Measurements from ENCODE around the gene LIPC. TPM values are rescaled to one million over a fixed set of nuclear protein-coding genes. Genes with fewer than 3 reads are reported as not detected.

LIPC gene
- total RNA-seq, 1 experiment from 2014 or later: 1.2 TPM

- peaks cover 28% of the 10 kb centered on the region for H3K4me1 ChIP-seq
- H3K4me3 ChIP-seq: no peak overlapping the region
- no peaks in the 10 kb centered on the region for H3K9me3 ChIP-seq (replicated peaks)
- H3K27me3 ChIP-seq: no peaks in the 10 kb centered on the region
- H3K27ac ChIP-seq: no peak overlapping the region
- no peak for DNase-seq
- no peaks in the 10 kb centered on the region for H3K36me3 ChIP-seq
These were observed 4.8 kb downstream of the LIPC start for GRCh38 chr15:58436552-58436951.

- no peaks in the 10 kb centered on the region for H3K9me3 ChIP-seq (replicated peaks)
- H3K27ac ChIP-seq: no peak overlapping the region
- no peak for DNase-seq
- H3K4me1 ChIP-seq: peaks cover 31% of the 10 kb centered on the region
- no peaks in the 10 kb centered on the region for H3K27me3 ChIP-seq
- no peaks in the 10 kb centered on the region for H3K36me3 ChIP-seq
- H3K4me3 ChIP-seq: no peak overlapping the region
These were observed 5.8 kb downstream of the LIPC start for GRCh38 chr15:58437531-58438105.

GRCh38 chr15:58438111-58438510 is 6.3 kb downstream of the LIPC start:
- Histone ChIP-seq H3K36me3 (no peaks in the 10 kb centered on the region), H3K27ac (no peak overlapping the region), H3K4me3 (no peak overlapping the region), H3K27me3 (no peaks in the 10 kb centered on the region), H3K4me1 (peaks cover 31% of the 10 kb centered on the region), H3K9me3 (replicated peaks) (no peaks in the 10 kb centered on the region)
- DNase-seq: no peak

- peaks cover 31% of the 10 kb centered on the region for H3K4me1 ChIP-seq
These were observed 7.2 kb downstream of the LIPC start for GRCh38 chr15:58438956-58439355.

GRCh38 chr15:58440158-58440910 is 8.5 kb downstream of the LIPC start:
- Histone ChIP-seq H3K36me3 (no peaks in the 10 kb centered on the region), H3K27me3 (no peaks in the 10 kb centered on the region), H3K4me1 (peaks cover 29% of the 10 kb centered on the region), H3K27ac (peak overlapping the region; percentile 48), H3K9me3 (replicated peaks) (no peaks in the 10 kb centered on the region), H3K4me3 (no peak overlapping the region)
- peak; percentile 60 to 83 for DNase-seq

More at GRCh38 chr15:58438956-58439355, 7.2 kb downstream of the LIPC start:
- H3K36me3 ChIP-seq: no peaks in the 10 kb centered on the region
- H3K27ac ChIP-seq: peak overlapping the region; percentile 48; the same call in 1 of the 2 replicates
- no peaks in the 10 kb centered on the region for H3K9me3 ChIP-seq (replicated peaks)
- no peaks in the 10 kb centered on the region for H3K27me3 ChIP-seq
- no peak overlapping the region for H3K4me3 ChIP-seq
- DNase-seq: peak; percentile 54 to 80

GRCh38 chr15:58440922-58441321 is 9.1 kb downstream of the LIPC start:
- Histone ChIP-seq H3K36me3 (no peaks in the 10 kb centered on the region), H3K27me3 (no peaks in the 10 kb centered on the region), H3K4me3 (no peak overlapping the region), H3K4me1 (peaks cover 29% of the 10 kb centered on the region), H3K9me3 (replicated peaks) (no peaks in the 10 kb centered on the region), H3K27ac (peak overlapping the region; percentile 48)
- peak in 1 of 2 experiments; percentile 30 for DNase-seq

- H3K27ac ChIP-seq: no peak overlapping the region
- H3K4me3 ChIP-seq: no peak overlapping the region
- H3K9me3 ChIP-seq (replicated peaks): no peaks in the 10 kb centered on the region
- peaks cover 30% of the 10 kb centered on the region for H3K4me1 ChIP-seq
- no peaks in the 10 kb centered on the region for H3K36me3 ChIP-seq
- DNase-seq: no peak
- no peaks in the 10 kb centered on the region for H3K27me3 ChIP-seq
These were observed 9.7 kb downstream of the LIPC start for GRCh38 chr15:58441376-58442070.

- no peaks in the 10 kb centered on the region for H3K9me3 ChIP-seq (replicated peaks)
- H3K4me1 ChIP-seq: peaks cover 34% of the 10 kb centered on the region
- no peak overlapping the region for H3K4me3 ChIP-seq
- DNase-seq: no peak
- no peaks in the 10 kb centered on the region for H3K36me3 ChIP-seq
- H3K27me3 ChIP-seq: no peaks in the 10 kb centered on the region
- no peak overlapping the region for H3K27ac ChIP-seq
These were observed 10.3 kb downstream of the LIPC start for GRCh38 chr15:58442122-58442521.

- Histone ChIP-seq H3K27ac (no peak overlapping the region), H3K4me3 (no peak overlapping the region), H3K9me3 (replicated peaks) (no peaks in the 10 kb centered on the region), H3K4me1 (peaks cover 45% of the 10 kb centered on the region), H3K27me3 (no peaks in the 10 kb centered on the region), H3K36me3 (no peaks in the 10 kb centered on the region)
- DNase-seq: no peak
These were observed 11.5 kb downstream of the LIPC start for GRCh38 chr15:58443308-58443707.

GRCh38 chr15:58444056-58444455 is 12.3 kb downstream of the LIPC start:
- DNase-seq: no peak
- no peaks in the 10 kb centered on the region for H3K9me3 ChIP-seq (replicated peaks)
- H3K36me3 ChIP-seq: no peaks in the 10 kb centered on the region
- H3K27me3 ChIP-seq: no peaks in the 10 kb centered on the region
- no peak overlapping the region for H3K4me3 ChIP-seq
- H3K4me1 ChIP-seq: peaks cover 52% of the 10 kb centered on the region
- no peak overlapping the region for H3K27ac ChIP-seq

- DNase-seq: no peak
- H3K36me3 ChIP-seq: no peaks in the 10 kb centered on the region
- no peaks in the 10 kb centered on the region for H3K27me3 ChIP-seq
- no peak overlapping the region for H3K27ac ChIP-seq
- H3K4me1 ChIP-seq: peaks cover 50% of the 10 kb centered on the region
- no peaks in the 10 kb centered on the region for H3K9me3 ChIP-seq (replicated peaks)
- H3K4me3 ChIP-seq: no peak overlapping the region
These were observed 13.0 kb downstream of the LIPC start for GRCh38 chr15:58444658-58445332.

GRCh38 chr15:58445865-58446264 is 14.1 kb downstream of the LIPC start:
- H3K27ac ChIP-seq: no peak overlapping the region
- H3K27me3 ChIP-seq: no peaks in the 10 kb centered on the region
- H3K36me3 ChIP-seq: no peaks in the 10 kb centered on the region
- H3K4me1 ChIP-seq: peaks cover 40% of the 10 kb centered on the region
- no peak for DNase-seq
- H3K4me3 ChIP-seq: no peak overlapping the region
- no peaks in the 10 kb centered on the region for H3K9me3 ChIP-seq (replicated peaks)

GRCh38 chr15:58446521-58446920 is 14.7 kb downstream of the LIPC start:
- Histone ChIP-seq H3K4me1 (peaks cover 33% of the 10 kb centered on the region), H3K27ac (no peak overlapping the region; the same call in 1 of the 2 replicates), H3K4me3 (no peak overlapping the region), H3K36me3 (no peaks in the 10 kb centered on the region), H3K9me3 (replicated peaks) (no peaks in the 10 kb centered on the region), H3K27me3 (no peaks in the 10 kb centered on the region)
- DNase-seq: no peak

- no peaks in the 10 kb centered on the region for H3K9me3 ChIP-seq (replicated peaks)
- peak overlapping the region; percentile 60 for H3K27ac ChIP-seq
- no peaks in the 10 kb centered on the region for H3K36me3 ChIP-seq
- H3K27me3 ChIP-seq: no peaks in the 10 kb centered on the region
- DNase-seq: peak; percentile 74 to 91
- H3K4me3 ChIP-seq: no peak overlapping the region
- peaks cover 35% of the 10 kb centered on the region for H3K4me1 ChIP-seq
These were observed 15.7 kb downstream of the LIPC start for GRCh38 chr15:58447271-58448010.

Data from SJCRH30 (cell line).